B cell (primary cell): Measurements from ENCODE around the gene NME9. TPM values are rescaled to one million over a fixed set of nuclear protein-coding genes. Genes with fewer than 3 reads are reported as not detected.

ENCODE experiments used
- ATAC-seq: fragments of 200-7000 bp; cut with Tn5 transposase; one replicate; pipeline ENCODE4 v1.10.0; 2021; ENCODE audit warnings: low read depth, mild to moderate bottlenecking, moderate number of reproducible peaks, moderate library complexity
- CTCF ChIA-PET: fragments of 350-600 bp; sonication (Branson Sonifier 250); formaldehyde crosslinking; loops from one replicate; lab custom pipeline; 2021; ENCODE audit warnings: antibody characterized with exemption, inconsistent platforms; lab: Charles Lee
- POLR2A ChIA-PET: fragments of 350-600 bp; sonication (Branson Sonifier 250); formaldehyde crosslinking; loops from one replicate; lab custom pipeline; 2021; ENCODE audit warnings: antibody characterized with exemption; lab: Charles Lee
- DNase-seq: peaks from one replicate; pipeline ENCODE4 v3.0.0; 2013
- H2AFZ ChIP-seq: 2 replicates; pipeline ENCODE4 v1.6.1; 2012; ENCODE audit warnings: mild to moderate bottlenecking, low read depth, low read length; ENCODE audit not compliant: insufficient read depth, poor library complexity, severe bottlenecking
- H3K27ac ChIP-seq, 2 donors: 1 replicate in 1 of 2; 2 replicates in 1 of 2; pipeline ENCODE4 v1.5.1; 2012 to 2013; ENCODE audit warnings: low read length in 2 of 2, mild to moderate bottlenecking in 2 of 2, moderate library complexity in 1 of 2
- H3K27me3 ChIP-seq, 4 experiments: fragments of 200-600 bp in 1 of 4; sonication (generic) in 1 of 4; replicated peaks in 1 of 4; 1 replicate in 2 of 4; 2 replicates in 2 of 4; pipeline versions ENCODE4 v1.6.1 to v1.7.0; 2013 to 2016; ENCODE audit warnings: low read length in 3 of 4, mild to moderate bottlenecking in 2 of 4, mixed read lengths in 1 of 4, moderate library complexity in 1 of 4; ENCODE audit not compliant: insufficient read depth in 4 of 4, control insufficient read depth in 3 of 4; ENCODE audit errors: control extremely low read depth in 1 of 4
- H3K36me3 ChIP-seq, 2 experiments: replicated peaks in 1 of 2; 1 replicate in 1 of 2; 2 replicates in 1 of 2; pipeline versions ENCODE4 v1.6.1 to v1.7.1; 2013; ENCODE audit warnings: low read length in 1 of 2; ENCODE audit not compliant: insufficient read depth in 2 of 2, control insufficient read depth in 1 of 2; ENCODE audit errors: control extremely low read depth in 1 of 2, extremely low read depth in 1 of 2
- H3K4me1 ChIP-seq, 2 donors: fragments of 200-600 bp in 1 of 2; sonication (generic) in 1 of 2; 1 replicate in 1 of 2; 2 replicates in 1 of 2; pipeline versions ENCODE4 v1.5.1 to v1.6.1; 2013 to 2017; ENCODE audit warnings: low read length in 2 of 2; ENCODE audit not compliant: control insufficient read depth in 2 of 2, insufficient read depth in 2 of 2
- H3K4me2 ChIP-seq: replicated peaks from 2 replicates; pipeline ENCODE3; 2012; ENCODE audit warnings: mild to moderate bottlenecking, low read depth, low read length; ENCODE audit not compliant: poor library complexity, severe bottlenecking
- H3K4me3 ChIP-seq, 5 experiments: fragments of 200-600 bp in 1 of 5; sonication (generic) in 1 of 5; 1 replicate in 3 of 5; 2 replicates in 2 of 5; pipeline versions ENCODE4 v1.5.1 to v1.7.0; 2011 to 2016; ENCODE audit warnings: low read length in 4 of 5, mild to moderate bottlenecking in 4 of 5, low read depth in 2 of 5, control low read depth in 1 of 5, moderate library complexity in 1 of 5; ENCODE audit not compliant: insufficient read depth in 1 of 5; ENCODE audit errors: control extremely low read depth in 1 of 5, extremely low read depth in 1 of 5
- H3K79me2 ChIP-seq: fragments of 200-600 bp; sonication (generic); one replicate; pipeline ENCODE4 v1.6.0; 2016; ENCODE audit warnings: low read length; ENCODE audit not compliant: control insufficient read depth, insufficient read depth
- H3K9ac ChIP-seq: fragments of 200-600 bp; sonication (generic); 2 replicates; pipeline ENCODE4 v1.6.1; 2017; ENCODE audit warnings: mild to moderate bottlenecking, low read length, moderate library complexity
- H3K9me3 ChIP-seq, 3 donors: one replicate each; pipeline versions ENCODE4 v1.6.1 to v1.7.1; 2013; ENCODE audit warnings: low read length in 2 of 3; ENCODE audit not compliant: control insufficient read depth in 2 of 3, insufficient read depth in 1 of 3; ENCODE audit errors: control extremely low read depth in 1 of 3
- H4K20me1 ChIP-seq: 2 replicates; pipeline ENCODE4 v1.6.0; 2012; ENCODE audit warnings: mild to moderate bottlenecking, low read length; ENCODE audit not compliant: insufficient read depth, control insufficient read depth, poor library complexity, severe bottlenecking
- H3K27ac Mint-ChIP-seq: one replicate; pipeline ENCODE4 v1.8.0; 2021; ENCODE audit warnings: mixed read lengths
- H3K27me3 Mint-ChIP-seq: one replicate; pipeline ENCODE4 v1.8.0; 2021; ENCODE audit warnings: mixed read lengths
- H3K4me1 Mint-ChIP-seq: one replicate; pipeline ENCODE4 v1.8.0; 2021; ENCODE audit warnings: mixed read lengths
- H3K4me3 Mint-ChIP-seq: one replicate; pipeline ENCODE4 v1.8.0; 2021; ENCODE audit warnings: mixed read lengths
- H3K9me3 Mint-ChIP-seq: one replicate; pipeline ENCODE4 v1.8.0; 2022; ENCODE audit warnings: mixed read lengths; ENCODE audit not compliant: insufficient read depth
- CTCF ChIP-seq: fragments of 200-600 bp; IDR thresholded peaks from one replicate; pipeline ENCODE4 v1.8.0; 2022; ENCODE audit warnings: antibody characterized with exemption, mild to moderate bottlenecking
- EZH2 ChIP-seq: IDR thresholded peaks from 2 replicates; pipeline ENCODE4 v1.6.1; 2012; ENCODE audit warnings: borderline replicate concordance, low read depth, mild to moderate bottlenecking, moderate library complexity, low read length; ENCODE audit not compliant: insufficient read depth, poor library complexity, severe bottlenecking
- WGBS: methylation state at CpG from one replicate; pipeline ENCODE4 v1.1.5; 2013; ENCODE audit warnings: missing lambda C conversion rate; ENCODE audit not compliant: insufficient coverage; 5-methylcytosine and 5-hydroxymethylcytosine counted together
- intact Hi-C: fragments of 100-400 bp; cut with micrococcal nuclease; formaldehyde crosslinking; loops from one replicate; pipeline ENCODE4 v1.10.0; 2022
- polyA plus RNA-seq: library from polyadenylated mRNA; depleted of rRNA; stranded (reverse); fragments of >200 nt; gene quantifications from 2 replicates; pipeline ENCODE4 v1.2.3, GENCODE V29; 2012
- total RNA-seq, 2 donors: library from RNA; stranded (reverse); fragments of 120-200 nt in 1 of 2; gene quantifications; 1 replicate in 1 of 2; 2 replicates in 1 of 2; pipeline versions ENCODE4 v1.2.3 to v1.2.4, GENCODE V29; 2013 to 2022

NME9 gene
- total and polyA plus RNA-seq, 2 donors (not counting 1 experiment from before 2014, with no cell fraction given) = not detected

DNA sequence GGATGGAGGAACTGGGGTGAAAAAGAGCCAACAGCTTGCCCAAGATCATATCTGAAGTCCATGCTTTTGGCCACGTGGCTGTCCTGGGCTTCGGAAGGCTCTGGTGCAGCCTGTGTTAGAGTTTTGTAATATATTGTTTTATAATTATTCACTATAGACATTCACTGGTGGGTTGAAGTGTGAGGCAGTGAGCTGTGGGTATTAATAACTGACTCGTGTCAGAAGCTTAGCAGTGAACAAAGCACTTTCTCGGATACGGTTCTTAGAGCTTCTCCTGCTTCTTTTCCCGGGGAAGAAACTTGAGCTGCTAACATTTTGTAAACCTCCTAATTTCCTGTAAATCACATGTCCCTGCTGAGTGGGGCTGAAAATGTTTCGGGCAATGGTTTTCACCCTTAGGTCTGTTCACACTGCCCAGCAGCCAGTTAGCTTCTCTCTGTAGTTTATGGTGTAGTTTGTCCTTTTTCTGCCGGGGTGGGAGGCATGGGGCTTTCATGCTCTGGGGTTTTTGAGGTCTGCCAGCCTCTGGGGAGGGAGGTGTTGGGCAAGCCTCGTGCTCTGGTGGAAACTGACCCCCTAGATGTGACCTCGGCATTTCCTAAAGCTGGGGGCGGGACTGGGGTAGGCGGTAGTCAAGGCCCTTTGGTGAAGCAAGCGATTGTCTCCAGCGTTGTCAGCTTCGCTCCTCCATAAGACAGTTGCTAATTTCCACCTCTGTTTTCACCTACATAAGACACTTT lies 20.4 kb upstream of the NME9 start:
- DNase-seq (no peak), ATAC-seq (no peak)
- H3K4me2 ChIP-seq = no peak overlapping the region
- H3K36me3 ChIP-seq = no peaks in the 10 kb centered on the region
- peaks cover 6 to 9% of the 10 kb centered on the region in 2 donors for H3K4me1 ChIP-seq
- ChIA-PET POLR2A (no interaction called here), CTCF (interaction anchor here (0.6 kb wide), 1 partner anchor 14 kb away, joined by 4 read pairs; no protein-coding TSS in a partner anchor)
- no peak overlapping the region for H3K9ac ChIP-seq
- Mint-ChIP-seq H3K27me3 (peaks cover 66% of the 10 kb centered on the region), H3K4me1 (peaks cover 12% of the 10 kb centered on the region), H3K4me3 (no peak overlapping the region), H3K9me3 (peaks cover 2% of the 10 kb centered on the region), H3K27ac (no peak overlapping the region)
- intact Hi-C loops = no loop called here
- 70% methylated on average over 4 of the region's 15 CpGs for WGBS
- no peak overlapping the region for H3K27ac ChIP-seq
- TF ChIP-seq EZH2 (no peak), CTCF (no peak)
- H3K4me3 ChIP-seq = no peak overlapping the region
- no peak overlapping the region for H2AFZ ChIP-seq
- H3K27me3 ChIP-seq = peaks cover 0 to 56% (median 20%) of the 10 kb centered on the region in 4 experiments
- H3K9me3 ChIP-seq = peaks cover 0 to 8% (median 3%) of the 10 kb centered on the region in 3 donors
- no peaks in the 10 kb centered on the region for H3K79me2 ChIP-seq
- no peaks in the 10 kb centered on the region for H4K20me1 ChIP-seq
